NCI-H526 (cell line): ENCODE results near the gene NF2.

Experiments used
- DNase-seq, 2 experiments: peaks; one replicate each; lab custom pipeline; 2025; lab: John Stamatoyannopoulos, UW

NF2 gene

DNA sequence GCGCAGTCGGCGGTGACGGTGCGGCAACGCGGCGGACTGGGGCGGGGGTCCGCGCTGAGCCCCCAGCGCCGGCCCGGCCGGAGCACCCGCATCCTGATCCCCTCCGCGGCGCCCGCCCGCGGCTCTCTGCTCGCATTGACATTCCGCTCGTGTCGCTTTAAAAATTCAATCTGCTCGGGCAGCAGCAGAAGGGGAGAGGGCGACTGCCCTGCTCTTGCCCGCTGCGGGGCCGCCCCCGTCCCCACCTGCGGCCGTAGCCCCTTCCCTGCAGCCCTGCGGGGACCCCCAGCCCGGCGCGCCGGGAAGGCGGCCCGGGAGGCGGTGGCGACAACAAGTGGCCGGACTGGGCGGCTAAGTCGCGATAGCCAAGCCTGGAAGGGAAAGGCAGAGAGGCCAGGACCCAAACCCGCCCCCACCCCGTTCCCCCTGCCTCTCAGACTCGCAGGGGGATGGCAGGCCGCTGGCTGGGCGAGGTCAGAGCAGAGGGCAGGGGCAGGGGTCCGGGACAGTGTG lies 117.4 kb downstream of the NF2 start:
- DNase-seq, result no peak

DNA sequence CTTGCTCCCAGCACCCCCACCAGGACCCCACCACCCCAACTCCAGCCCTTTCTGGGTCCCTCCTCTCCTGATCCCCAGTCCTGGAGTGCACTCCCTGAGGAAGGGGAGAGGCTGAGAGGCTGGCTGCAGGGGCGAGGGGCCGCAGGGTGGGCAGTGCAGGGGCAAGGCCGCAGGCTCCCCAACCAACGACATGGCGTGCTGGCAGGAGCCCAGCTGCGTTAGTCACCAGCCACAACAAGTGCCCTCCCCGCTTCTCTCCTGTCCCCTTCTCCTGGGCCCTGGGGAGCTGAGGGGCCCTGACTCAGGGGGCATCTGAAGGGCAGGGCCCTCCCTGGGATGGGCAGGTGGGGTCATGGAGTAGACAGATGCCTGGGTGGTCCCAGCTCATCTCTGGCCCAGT lies 118.7 kb downstream of the NF2 start:
- no peak for DNase-seq

DNA sequence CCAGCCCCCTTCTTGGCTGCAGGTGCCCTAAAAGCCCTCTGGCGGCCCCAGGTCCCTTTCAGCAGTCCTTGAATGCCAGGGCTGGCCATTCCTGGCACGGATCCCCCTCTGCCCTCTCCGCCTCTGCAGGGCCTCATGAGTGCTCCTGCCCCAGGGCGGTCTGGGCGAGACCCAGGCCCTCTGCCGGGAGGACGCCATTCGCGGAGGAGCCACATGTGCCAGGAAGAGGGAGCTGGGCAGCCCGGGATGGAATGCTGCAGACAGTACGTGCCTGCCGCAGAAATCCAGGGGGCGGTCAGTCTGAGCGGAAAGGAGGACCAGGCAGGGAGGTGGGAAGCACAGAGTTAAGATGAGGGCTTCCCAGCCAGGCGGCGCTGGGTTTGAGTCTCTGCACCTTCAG lies 119.2 kb downstream of the NF2 start:
- no peak for DNase-seq

DNA sequence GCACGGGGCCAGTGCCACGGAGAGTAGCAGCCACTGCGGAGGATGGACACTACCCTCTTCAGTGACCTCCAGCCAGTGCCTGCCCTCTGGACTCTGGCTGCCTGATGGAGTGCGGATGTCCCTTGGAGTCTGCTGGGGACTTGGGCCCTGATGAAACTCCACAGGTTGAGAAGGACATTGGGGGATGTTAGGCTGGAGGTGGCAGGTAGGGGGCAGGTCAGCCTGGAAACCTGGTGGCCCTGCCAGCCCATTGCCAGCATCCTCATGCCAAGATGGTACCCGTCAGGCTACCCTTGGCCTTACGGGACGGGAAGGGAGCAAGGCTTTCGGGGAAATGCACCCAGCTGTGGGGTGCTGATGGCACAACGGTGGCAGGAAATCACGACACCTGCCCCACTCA lies 120.3 kb downstream of the NF2 start:
- no peak for DNase-seq

DNA sequence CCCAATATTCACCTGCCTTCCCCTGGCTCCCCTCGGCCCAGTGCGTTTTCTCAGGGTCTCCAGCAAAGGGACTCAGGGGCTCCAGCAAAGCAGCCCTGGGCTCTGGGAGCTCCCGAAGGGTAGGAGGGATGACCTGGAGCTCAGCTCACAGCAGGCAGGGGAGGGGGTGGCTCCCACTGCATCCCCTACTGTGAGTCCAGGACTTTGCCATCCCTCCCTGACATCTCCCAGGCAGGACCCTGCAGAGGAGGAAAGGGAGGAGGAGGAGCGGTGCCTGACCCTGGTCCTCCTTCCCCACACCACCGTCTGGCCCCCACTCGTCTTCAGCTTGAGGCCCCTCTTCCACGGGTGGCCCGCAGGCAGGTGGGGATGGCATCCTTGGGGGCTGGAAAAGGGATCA lies 121.4 kb downstream of the NF2 start:
- no peak for DNase-seq

DNA sequence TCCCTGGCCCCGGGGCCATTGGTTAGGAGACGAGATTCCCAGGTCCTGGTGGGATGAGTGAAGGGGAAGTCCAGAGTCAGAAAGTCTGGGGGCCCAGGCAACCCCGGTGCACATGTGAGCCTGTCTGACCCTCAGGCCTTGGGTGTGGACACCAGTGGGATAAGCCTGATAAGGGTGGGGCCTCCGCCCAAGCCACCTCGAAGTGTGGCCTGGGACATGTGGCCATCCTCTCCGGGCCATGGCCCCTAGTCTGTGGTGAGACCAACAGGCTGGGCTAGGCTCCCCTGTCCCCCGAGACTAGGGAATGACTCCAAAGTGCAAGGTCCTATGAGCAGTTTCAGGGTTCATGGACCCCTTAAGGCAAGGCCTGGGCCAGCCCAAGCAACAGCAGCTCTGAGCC lies 122.7 kb downstream of the NF2 start:
- no peak for DNase-seq

DNA sequence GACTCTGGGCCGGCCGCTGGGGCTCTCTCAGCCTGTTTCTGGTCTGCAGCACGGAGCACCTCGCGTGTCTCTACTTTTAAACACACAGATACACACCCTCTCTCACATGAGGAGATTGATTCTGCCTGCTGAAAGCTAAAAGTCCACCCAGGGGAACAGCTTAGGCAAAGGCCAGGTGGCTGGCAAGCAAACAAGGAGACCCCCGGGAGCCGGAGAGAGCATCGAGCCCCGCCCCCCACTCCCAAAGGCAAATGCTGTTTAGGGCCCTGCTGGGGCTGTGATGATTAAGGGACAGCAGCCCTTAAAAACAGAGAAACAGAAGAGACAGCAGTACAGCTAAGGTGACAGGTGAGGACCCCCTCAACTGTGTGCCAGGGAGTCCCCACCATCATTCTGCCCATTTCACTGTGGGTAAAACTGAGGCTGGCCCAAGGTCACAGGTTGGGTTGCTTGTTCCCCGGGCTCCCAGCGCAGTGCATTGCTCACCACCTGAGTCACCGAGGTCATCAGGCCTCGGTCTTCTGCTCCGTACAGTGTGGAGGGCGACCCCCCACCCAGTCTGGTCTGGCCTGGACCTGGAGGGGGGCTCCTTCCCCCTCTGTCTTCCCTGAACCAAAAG lies 123.2 kb downstream of the NF2 start:
- DNase-seq, result no peak

DNA sequence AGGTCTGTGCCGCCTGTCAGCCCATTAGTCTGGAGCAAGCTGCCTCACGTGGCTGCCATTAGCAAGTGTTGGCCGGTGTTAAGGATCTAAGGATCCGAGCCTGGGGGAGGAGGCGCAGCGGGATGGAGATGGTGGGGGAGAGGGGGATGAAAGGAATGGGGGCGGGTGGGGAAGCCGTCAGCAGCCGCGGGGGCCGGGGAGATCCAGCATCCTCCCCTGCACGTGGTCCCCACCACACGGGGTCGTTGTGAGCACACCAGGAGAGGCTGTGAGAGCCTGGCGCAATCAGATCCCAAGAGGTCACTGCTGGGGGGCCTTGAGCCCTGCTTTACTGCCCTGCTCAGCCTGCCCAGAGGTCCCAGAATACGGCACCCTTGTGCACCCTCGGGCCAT lies 123.7 kb downstream of the NF2 start:
- peak in 1 of 2 experiments; percentile 18 for DNase-seq

DNA sequence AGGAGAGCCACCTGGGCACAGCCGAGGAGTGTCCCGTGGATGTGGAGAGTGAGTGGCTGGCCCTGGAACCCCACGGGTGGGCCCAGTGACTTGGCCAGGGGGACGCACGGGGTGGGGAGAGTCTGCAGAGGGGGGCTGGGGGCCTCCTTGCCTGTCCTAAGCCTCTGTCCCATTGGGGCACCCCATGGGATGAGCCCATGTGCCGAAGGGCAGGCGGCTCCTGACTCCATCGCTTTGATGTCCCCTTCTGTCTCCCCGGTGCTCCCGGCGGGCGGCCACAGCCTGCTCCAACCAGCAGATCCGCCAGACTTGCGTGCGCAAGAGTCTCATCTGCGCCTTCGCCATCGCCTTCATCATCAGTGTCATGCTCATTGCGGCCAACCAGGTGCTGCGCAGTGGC lies 125.7 kb downstream of the NF2 start:
- no peak for DNase-seq

DNA sequence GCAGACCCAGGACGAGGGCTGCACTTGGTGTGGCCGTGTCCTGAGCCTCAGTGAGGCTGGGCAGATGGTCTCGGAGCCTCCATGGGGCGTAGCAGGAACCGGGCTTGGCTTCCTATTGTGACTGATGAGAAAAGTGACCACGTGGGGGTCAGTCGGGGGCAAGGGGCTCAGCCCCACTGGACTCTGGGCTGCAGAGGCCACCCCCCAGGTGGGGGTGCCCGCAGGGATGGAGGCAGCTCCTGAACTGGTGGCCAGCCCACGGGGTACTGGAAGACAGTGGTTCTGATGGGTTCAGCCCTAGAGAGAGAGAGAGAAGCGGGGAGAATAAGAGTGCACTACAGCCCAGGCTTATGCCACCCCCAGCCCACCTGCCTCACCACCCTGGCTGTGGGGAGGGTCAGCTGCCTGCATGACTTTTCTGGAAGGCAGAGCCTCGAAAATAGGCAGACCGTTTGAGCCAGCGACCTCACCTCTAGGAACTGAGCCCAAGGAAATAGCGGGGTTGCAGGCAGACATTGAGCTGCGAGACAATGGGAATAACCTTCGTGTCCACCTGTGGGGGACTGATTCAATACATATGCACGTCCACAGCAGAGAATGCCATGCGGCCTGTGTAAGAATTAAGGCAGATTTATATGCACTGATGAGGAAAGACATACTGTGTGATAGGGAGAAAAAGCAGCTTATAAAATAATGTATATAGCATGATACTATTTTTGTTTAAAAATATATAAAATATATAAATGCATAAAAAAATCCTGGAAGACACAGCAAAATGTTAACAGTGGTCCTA lies 127.8 kb downstream of the NF2 start:
- DNase-seq, result no peak

DNA sequence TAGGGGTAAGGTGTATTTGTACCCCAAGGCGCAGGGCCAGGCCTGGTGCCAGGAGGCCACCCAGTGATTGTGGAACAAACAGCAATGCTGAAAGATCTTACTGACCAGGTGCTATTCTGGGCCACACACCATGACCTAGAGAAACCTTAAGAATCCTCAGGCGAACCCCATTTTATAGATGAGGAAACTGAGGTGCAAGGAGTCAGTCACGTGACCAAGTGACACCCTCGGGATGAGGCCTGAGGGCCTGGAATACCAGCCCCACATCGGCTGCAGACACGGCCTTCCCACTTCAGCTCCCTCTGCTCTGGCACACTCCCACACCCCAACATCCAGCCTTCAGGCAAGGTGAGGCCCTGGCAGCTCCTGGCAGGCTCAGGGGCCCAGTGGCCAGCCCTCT lies 129.4 kb downstream of the NF2 start:
- no peak for DNase-seq

DNA sequence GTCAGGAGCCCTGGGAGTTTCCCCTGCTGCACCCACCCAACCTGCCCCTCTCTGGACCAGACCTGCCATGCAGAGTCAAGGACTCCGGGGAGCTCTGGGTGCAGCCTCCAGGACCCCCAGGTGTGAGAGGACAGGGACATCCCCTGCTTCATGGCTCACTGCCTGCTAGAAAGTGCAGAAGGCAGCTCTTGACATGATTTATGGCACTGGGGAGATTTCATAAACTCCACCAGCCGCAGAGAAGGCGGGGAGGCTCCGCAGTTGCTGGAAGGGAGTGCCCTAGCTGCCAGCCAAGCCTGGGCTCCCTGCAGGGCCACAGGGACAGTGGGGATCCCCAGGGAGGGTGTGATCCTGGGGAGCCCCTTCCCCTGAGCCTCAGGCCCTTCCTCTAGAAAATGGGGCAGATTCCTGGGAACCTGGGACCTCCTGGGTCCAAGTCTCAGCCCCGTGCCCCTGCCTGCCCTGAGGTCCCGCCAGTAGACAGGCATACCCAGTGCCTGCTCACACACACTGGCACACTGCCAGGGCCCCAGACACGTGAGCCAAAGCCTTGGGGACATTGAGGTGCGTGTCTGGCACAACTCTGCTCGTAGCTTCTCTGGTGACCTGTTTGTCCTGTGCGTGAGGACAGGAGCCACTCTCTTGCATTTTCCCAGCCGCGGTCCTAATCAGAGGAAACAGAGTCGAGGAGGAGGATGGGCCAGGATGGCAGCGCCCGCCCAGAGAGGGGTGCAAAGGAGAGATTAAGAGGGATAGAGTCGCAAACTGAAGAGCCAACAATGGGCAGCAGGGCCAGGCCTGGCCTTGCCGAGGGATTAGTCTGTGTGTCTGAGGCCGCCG lies 130.1 kb downstream of the NF2 start:
- DNase-seq, result peak in 1 of 2 experiments; percentile 31

DNA sequence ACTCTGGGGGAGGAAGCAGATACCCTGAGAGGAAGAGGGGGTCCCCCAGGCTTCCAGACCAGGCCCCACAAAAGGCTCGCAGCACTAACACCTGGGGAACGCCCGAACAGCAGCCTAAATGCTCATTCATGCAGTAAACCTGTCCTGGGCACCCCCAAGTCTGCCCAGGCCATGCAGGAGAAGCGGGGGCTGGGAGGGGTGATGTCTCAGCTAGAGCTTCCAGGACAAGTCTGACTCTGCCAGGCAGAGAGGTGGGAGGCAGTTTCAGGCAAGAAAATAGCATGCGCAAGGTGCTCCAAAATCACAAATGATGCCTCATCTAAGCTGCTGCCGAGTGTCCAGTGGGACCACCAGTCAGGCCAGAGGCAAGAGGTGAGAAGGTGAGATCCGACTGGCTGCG lies 131.0 kb downstream of the NF2 start:
- DNase-seq, result no peak

DNA sequence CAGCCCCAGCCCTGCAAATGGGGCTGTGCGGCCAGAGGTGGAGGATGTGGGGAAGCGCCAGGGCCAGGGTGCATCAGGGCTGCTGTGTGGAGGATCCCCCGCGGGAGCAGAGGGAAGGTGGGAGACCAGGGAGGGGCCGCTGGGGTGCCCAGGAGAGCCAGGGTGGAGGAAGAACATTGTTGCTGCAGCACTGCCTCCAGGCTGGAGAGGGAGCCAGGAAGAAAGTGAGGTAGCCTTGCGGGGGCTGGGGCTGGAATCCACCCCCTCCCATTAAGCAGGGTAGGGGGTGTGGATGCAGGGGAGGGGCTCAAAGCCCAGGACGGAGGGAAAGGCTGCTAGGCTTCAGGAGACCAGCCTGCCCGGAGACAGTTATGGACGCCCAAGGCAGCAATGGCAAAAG lies 131.4 kb downstream of the NF2 start:
- DNase-seq, result no peak

DNA sequence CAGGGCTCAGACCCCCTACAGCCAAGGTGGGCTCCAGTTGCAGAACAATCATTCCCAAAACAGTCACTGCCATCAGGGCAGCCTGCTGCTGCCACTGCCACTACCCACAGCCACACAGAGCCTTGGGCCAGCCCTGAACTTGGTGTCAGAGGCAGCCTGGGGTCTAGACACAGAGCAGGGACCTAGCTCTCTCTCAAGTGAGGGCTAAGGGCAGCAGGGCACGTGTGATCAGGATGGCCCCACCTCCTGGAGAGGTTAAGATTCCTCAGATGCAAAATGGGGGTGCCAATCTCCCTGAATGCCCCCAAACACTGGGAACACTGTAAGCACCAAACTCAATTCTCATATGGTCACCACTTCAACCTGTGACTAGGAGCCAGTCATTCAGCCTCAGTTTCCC lies 132.0 kb downstream of the NF2 start:
- no peak for DNase-seq

DNA sequence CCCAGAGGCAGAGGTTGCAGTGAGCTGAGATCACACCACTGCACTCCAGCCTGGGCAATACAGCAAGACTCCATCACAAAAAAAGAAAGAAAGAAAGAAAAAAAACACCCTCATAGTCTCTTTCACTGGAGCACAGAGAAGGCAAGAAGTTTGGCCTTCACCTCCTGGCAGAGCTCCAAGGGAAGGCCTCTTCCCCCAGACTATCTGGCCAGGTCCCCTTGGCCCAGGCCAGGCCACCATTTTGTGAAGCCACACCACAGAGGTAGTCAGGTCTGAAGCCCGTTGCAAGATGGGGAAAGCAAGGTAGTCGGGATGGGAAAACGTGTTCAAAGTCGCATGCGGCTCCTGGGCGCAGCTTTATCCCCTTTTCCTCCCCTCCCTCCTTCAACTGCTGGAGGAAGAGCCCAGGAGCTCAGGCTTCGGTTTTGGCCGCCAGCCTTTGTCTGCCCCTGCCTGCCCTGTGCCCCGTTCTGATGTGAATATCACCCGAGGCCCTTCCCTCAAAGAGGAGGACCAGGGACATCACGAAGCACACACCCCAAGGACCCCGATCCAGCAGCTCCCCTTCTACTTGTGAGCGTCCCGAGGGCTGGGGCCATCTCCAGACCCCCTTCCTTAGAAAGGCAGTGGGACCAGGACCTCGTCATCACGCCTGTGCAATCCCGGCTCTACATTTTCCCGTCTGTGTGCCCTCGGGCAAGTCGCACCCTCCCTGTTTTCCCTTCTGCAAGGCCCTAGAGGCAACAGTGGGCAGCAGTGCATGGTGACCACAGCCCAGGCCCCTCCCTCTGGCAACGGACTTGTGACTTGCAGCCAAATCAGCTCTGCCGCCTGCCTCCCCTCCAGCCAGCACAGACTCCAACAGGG lies 134.1 kb downstream of the NF2 start:
- no peak for DNase-seq

DNA sequence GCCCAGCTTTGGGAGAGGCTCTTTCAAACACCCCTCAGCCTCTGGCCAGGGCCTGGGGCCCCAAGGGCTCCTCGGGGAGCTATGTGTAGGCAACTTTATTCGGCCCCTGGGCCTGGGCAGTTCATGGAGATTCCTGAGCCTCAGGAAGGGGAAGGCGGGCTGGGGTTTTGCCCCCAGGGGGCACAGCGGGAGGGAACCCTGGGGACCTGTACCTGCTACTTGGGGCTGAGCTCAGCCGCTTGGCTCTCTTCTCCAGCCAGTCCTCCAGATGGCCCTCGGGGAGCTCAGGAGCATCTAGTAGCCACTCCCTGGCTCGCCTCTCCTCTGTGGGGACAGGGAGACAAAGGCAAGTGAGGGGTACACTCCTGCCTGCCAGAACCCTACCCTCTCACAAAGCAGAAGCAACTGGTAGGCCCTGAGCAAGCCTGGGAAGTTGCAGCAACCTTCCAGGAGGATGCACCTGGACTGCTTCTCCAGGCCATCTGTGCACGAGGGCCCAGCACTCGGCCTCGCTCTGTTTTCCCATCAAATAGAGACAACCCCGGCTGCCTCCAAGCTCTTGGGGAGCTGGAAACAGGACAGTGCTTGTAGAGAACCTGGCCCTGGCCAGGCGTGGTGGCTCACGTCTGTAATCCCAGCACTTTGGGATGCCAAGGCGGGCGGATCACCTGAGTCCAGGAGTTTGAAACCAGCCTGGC lies 134.8 kb downstream of the NF2 start:
- no peak for DNase-seq

DNA sequence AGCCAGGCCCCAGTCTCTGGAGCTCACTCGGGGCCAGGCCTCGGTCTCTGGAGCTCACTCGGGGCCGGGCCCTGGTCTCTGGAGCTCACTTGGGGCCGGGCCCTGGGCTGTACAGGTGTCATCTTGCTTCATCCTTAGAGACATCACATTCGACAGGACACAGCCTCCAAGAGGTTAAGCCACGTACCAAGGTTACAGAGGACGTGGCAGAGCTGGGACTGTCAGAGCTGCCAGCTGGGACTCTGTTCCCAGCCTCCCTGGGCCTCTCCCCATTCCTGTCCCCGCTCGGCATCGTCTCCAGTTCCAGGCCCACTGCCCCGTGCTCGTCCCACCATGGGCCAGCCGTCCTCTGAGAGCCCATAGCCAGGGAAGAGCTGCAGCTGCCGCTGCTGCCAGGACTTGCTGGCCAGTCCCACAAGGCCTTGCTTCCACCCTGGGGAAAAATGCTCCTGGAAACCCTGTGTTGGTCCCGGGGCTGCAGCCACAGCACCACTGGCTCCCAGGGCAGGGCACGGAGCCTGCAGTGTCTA lies 136.0 kb downstream of the NF2 start:
- no peak for DNase-seq

DNA sequence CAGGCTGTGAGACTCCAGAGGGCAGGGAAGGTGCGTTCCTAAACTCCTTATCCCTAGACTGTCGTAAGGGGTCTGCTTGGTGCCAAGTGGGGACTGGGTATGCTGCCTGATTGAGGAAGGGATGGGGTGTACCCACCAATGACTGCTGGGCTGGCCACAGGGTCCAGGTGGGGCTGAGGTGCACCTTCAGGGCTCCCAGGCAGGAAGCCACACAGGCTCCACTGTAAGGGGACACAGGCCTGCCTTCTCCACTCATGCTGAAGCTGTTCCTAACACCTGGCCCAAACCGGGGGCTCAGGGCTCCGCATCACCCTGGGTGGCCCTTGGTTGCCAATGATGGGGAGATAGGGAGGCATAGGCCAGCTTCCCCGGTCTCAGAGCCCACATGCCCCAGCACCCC lies 136.8 kb downstream of the NF2 start:
- DNase-seq, result no peak

DNA sequence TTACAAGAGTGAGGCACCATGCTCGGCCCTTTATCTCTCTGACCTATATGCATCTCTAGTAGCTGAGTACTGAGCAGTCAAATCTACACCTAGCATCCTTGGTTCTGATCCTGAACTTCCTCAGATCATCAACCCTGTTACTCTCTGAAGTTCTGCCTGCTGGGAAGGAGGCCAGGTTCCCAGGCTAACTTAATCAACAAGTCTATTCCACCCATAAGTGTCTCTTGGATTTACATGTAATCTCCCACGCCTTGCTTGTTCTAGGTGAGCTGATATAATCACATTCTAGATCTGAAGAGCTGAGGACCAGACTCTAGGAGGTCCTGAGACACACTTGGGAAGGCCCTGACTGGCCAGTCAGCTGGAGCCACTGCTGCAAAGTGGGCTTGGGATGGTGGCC lies 138.5 kb downstream of the NF2 start:
- no peak for DNase-seq

DNA sequence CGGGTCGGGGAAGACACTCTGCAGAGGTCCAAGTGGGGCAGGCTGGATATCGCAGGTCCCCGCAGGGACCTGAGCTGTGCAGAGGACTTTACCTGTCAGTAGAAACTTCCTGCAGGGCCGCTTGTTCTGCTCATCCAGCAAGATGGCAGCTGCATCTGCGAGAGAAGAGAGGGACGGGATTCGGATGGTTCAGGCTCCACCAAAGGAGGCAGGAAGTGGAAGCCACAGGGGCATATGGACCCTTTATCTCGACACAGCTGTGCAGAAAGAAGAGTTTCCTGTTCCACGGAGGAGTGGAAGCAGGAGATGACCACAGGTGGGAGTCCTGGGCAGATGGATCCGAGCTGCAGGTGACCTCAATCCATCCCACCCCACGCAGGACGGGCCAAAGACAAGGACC lies 138.9 kb downstream of the NF2 start:
- no peak for DNase-seq
